Endothelial cell of umbilical vein (primary cell): ENCODE results near the gene CEP120. TPM values are rescaled to one million over a fixed set of nuclear protein-coding genes. Genes with fewer than 3 reads are reported as not detected.

Source experiments
- BruUV-seq: library from RNA; stranded (reverse); fragments of 400-500 nt; replicated peaks from 2 replicates; lab custom pipeline; 2021; lab: Mats Ljungman, UMichigan
- CTCF ChIA-PET: fragments of 300-600, 350-600 bp; sonication (Branson Sonifier 250); formaldehyde crosslinking; loops from one replicate; lab custom pipeline; 2021; ENCODE audit warnings: antibody characterized with exemption, inconsistent platforms; lab: Charles Lee
- POLR2A ChIA-PET: fragments of 300-600, 350-600 bp; sonication (Branson Sonifier 250); formaldehyde crosslinking; loops from one replicate; lab custom pipeline; 2021; ENCODE audit warnings: antibody characterized with exemption, inconsistent platforms; lab: Charles Lee
- DNase-seq: peaks from one replicate; pipeline ENCODE4 v3.0.0-alpha.2; 2011; ENCODE audit warnings: low read depth, low spot score
- FAIRE-seq: peaks from 2 replicates; lab custom pipeline; 2011; peaks lifted over from hg19 to GRCh38; lab: Jason Lieb, UNC
- H2AFZ ChIP-seq: 2 replicates; pipeline ENCODE4 v1.6.0; 2012; ENCODE audit warnings: low read depth, low read length, control low read depth, inconsistent platforms
- H3K27ac ChIP-seq: 2 replicates; pipeline ENCODE4 v1.5.1; 2011; ENCODE audit warnings: low read depth, mild to moderate bottlenecking, control low read depth, low read length, moderate library complexity; ENCODE audit not compliant: insufficient read depth
- H3K27me3 ChIP-seq, 2 experiments: 2 replicates each; pipeline versions ENCODE4 v1.6.0 to v1.6.1; 2011; ENCODE audit warnings: low read length in 2 of 2, mixed read lengths in 1 of 2; ENCODE audit not compliant: control insufficient read depth in 2 of 2, insufficient read depth in 2 of 2
- H3K36me3 ChIP-seq, 2 experiments: 2 replicates in 1 of 2; 3 replicates in 1 of 2; pipeline ENCODE4 v1.5.1; 2011; ENCODE audit warnings: low read length in 2 of 2, mild to moderate bottlenecking in 1 of 2, moderate library complexity in 1 of 2; ENCODE audit not compliant: control insufficient read depth in 2 of 2, insufficient read depth in 2 of 2; ENCODE audit errors: extremely low read depth in 1 of 2
- H3K4me1 ChIP-seq: 3 replicates; pipeline ENCODE4 v1.5.1; 2011; ENCODE audit warnings: mild to moderate bottlenecking, low read length; ENCODE audit not compliant: control insufficient read depth, insufficient read depth; ENCODE audit errors: extremely low read depth
- H3K4me2 ChIP-seq: 2 replicates; pipeline ENCODE4 v1.6.1; 2011; ENCODE audit warnings: low read length, control low read depth, mixed read lengths; ENCODE audit not compliant: insufficient read depth
- H3K4me3 ChIP-seq, 3 experiments: fragments of 200-600 bp in 1 of 3; sonication (generic), shearing (Covaris generic) in 1 of 3; replicated peaks in 1 of 3; 2 replicates each; pipeline ENCODE4 v1.5.1; 2011 to 2016; ENCODE audit warnings: control low read depth in 3 of 3, low read length in 3 of 3, mild to moderate bottlenecking in 2 of 3, inconsistent platforms in 1 of 3, low read depth in 1 of 3, moderate library complexity in 1 of 3; ENCODE audit not compliant: insufficient read depth in 1 of 3
- H3K79me2 ChIP-seq: 2 replicates; pipeline ENCODE4 v1.6.0; 2012; ENCODE audit warnings: low read length, inconsistent platforms; ENCODE audit not compliant: control insufficient read depth, insufficient read depth
- H3K9ac ChIP-seq: replicated peaks from 2 replicates; pipeline ENCODE3; 2011; ENCODE audit warnings: low read length, control low read depth; ENCODE audit not compliant: insufficient read depth; ENCODE audit errors: extremely low read depth
- H3K9me1 ChIP-seq: replicated peaks from 3 replicates; pipeline ENCODE4 v1.6.0; 2011; ENCODE audit warnings: mild to moderate bottlenecking, low read length; ENCODE audit not compliant: control insufficient read depth, insufficient read depth; ENCODE audit errors: extremely low read depth
- H3K9me3 ChIP-seq: replicated peaks from 2 replicates; pipeline ENCODE4 v1.5.1; 2012; ENCODE audit warnings: low read length, inconsistent platforms; ENCODE audit not compliant: control insufficient read depth, insufficient read depth
- H4K20me1 ChIP-seq: replicated peaks from 2 replicates; pipeline ENCODE3; 2011; ENCODE audit warnings: mild to moderate bottlenecking, low read length; ENCODE audit not compliant: control insufficient read depth, insufficient read depth; ENCODE audit errors: extremely low read depth
- CTCF ChIP-seq, 2 donors: IDR thresholded peaks; 1 replicate in 1 of 2; 2 replicates in 1 of 2; pipeline ENCODE4 v1.5.1; 2011; ENCODE audit warnings: low read length in 2 of 2, mild to moderate bottlenecking in 2 of 2, moderate library complexity in 2 of 2, control low read depth in 1 of 2, inconsistent platforms in 1 of 2, low read depth in 1 of 2; ENCODE audit not compliant: insufficient read depth in 1 of 2; ENCODE audit errors: extremely low read depth in 1 of 2
- EZH2 ChIP-seq: IDR thresholded peaks from 2 replicates; pipeline ENCODE4 v1.6.1; 2012; ENCODE audit warnings: borderline replicate concordance, low read depth, mild to moderate bottlenecking, moderate library complexity, low read length, inconsistent platforms; ENCODE audit not compliant: severe bottlenecking
- FOS ChIP-seq: IDR thresholded peaks from 2 replicates; pipeline ENCODE4 v1.6.1; 2011; ENCODE audit warnings: mild to moderate bottlenecking, low read length, moderate library complexity, borderline replicate concordance; ENCODE audit not compliant: insufficient read depth
- GATA2 ChIP-seq: IDR thresholded peaks from 2 replicates; pipeline ENCODE4 v1.7.0; 2011; ENCODE audit warnings: low read depth, mild to moderate bottlenecking, moderate library complexity, mixed read lengths, low read length; ENCODE audit not compliant: insufficient read length, insufficient read depth
- MAX ChIP-seq: IDR thresholded peaks from 2 replicates; pipeline ENCODE4 v1.6.1; 2011; ENCODE audit not compliant: insufficient read depth, insufficient read length
- MYC ChIP-seq: IDR thresholded peaks from one replicate; pipeline ENCODE4 v1.6.1; 2011; ENCODE audit warnings: mild to moderate bottlenecking, low read depth, low read length
- POLR2A ChIP-seq: IDR thresholded peaks from 2 replicates; pipeline ENCODE4 v1.6.1; 2012; ENCODE audit warnings: low read depth, mild to moderate bottlenecking, control low read depth, low read length
- POLR2AphosphoS5 ChIP-seq: IDR thresholded peaks from 2 replicates; pipeline ENCODE4 v1.6.1; 2012; ENCODE audit warnings: low read depth, mild to moderate bottlenecking, control low read depth, low read length, moderate library complexity; ENCODE audit not compliant: insufficient read depth
- dilution Hi-C: fragments of 300-500 bp; cut with MboI; formaldehyde crosslinking; loops from one replicate; pipeline ENCODE4 v1.15.0; 2019; ENCODE audit warnings: low sequenced_read_pairs; ENCODE audit not compliant: extremely low pct_ligation_motif_present
- intact Hi-C: fragments of 100-400 bp; cut with micrococcal nuclease; formaldehyde crosslinking; loops from one replicate; pipeline ENCODE4 v1.10.0; 2022
- polyA plus RNA-seq, 4 experiments: library from polyadenylated mRNA; depleted of rRNA in 3 of 4; stranded (reverse) in 3 of 4; unstranded in 1 of 4; fragments of >200 nt; gene quantifications; 2 replicates each; pipeline versions ENCODE4 v1.2.1 to v1.2.3, GENCODE V29; 2011 to 2012; ENCODE audit warnings: missing spikeins in 1 of 4
- total RNA-seq: library from RNA; stranded (reverse); gene quantifications from 2 replicates; pipeline ENCODE4 v1.2.3, GENCODE V29; 2021

Gene CEP120
- total and polyA plus RNA-seq, 2 donors (not counting 3 experiments of a cell fraction or from before 2014, with no cell fraction given): 6.6 to 18.8 TPM

- dilution Hi-C loops: no loop called here
- DNase-seq: no peak
- no TSS peak for BruUV-seq
- TF ChIP-seq FOS: no peak
- TF ChIP-seq EZH2: no peak
- TF ChIP-seq MAX: no peak
- no peak for TF ChIP-seq POLR2AphosphoS5
- TF ChIP-seq GATA2: no peak
- no peak for TF ChIP-seq MYC
- no peak for TF ChIP-seq CTCF (IDR thresholded peaks at IDR 0.05; ENCODE audit: extremely low read depth in 1 of 2, insufficient read depth in 1 of 2, low read depth in 1 of 2, low read length in 2 of 2)
- TF ChIP-seq POLR2A: no peak
- Histone ChIP-seq H3K9ac (no peak overlapping the region), H3K79me2 (no peaks in the 10 kb centered on the region), H3K36me3 (no peaks in the 10 kb centered on the region), H3K4me3 (no peak overlapping the region), H3K4me1 (no peaks in the 10 kb centered on the region), H4K20me1 (no peaks in the 10 kb centered on the region), H3K4me2 (no peak overlapping the region), H3K9me3 (no peaks in the 10 kb centered on the region), H2AFZ (no peak overlapping the region), H3K9me1 (no peaks in the 10 kb centered on the region), H3K27me3 (no peaks in the 10 kb centered on the region), H3K27ac (no peak overlapping the region)
- ChIA-PET POLR2A (no interaction called here), CTCF (interaction anchor here (1.4 kb wide), 1 partner anchor 12 kb away, joined by 3 read pairs; no protein-coding TSS in a partner anchor)
- intact Hi-C loops: no loop called here
- FAIRE-seq: no peak
Observed at GRCh38 chr5:123360201-123360571, 63.0 kb downstream of the CEP120 start.
